GM23248 (cell line): ENCODE measurements around the gene CCDC124.

Source experiments
- EZH2 ChIP-seq: fragments of 200-600 bp; sonication (generic); IDR thresholded peaks from 2 replicates; pipeline ENCODE4 v1.6.1; 2018; ENCODE audit warnings: antibody characterized with exemption, mild to moderate bottlenecking; ENCODE audit not compliant: insufficient read depth, poor library complexity, severe bottlenecking
- EZH2phosphoT487 ChIP-seq: fragments of 200-600 bp; sonication (generic); IDR thresholded peaks from 2 replicates; pipeline ENCODE4 v1.6.1; 2018; ENCODE audit warnings: antibody characterized with exemption, moderate library complexity, mild to moderate bottlenecking, low read depth; ENCODE audit not compliant: insufficient read depth

- TF ChIP-seq EZH2 (peak; percentile 83), EZH2phosphoT487 (0 out of 2 replicates have a peak, but pooled peaks have one; percentile 29)
Observed at GRCh38 chr19:17950310-17951156, 17.7 kb downstream of the CCDC124 start.
